SJCRH30 (cell line): ENCODE results near the gene NPAS2. TPM values are rescaled to one million over a fixed set of nuclear protein-coding genes. Genes with fewer than 3 reads are reported as not detected.

Source experiments
- DNase-seq, 2 experiments: peaks; one replicate each; pipeline ENCODE4 v3.0.0-alpha.2; 2015 to 2020
- H3K27ac ChIP-seq: fragments of 250-450 bp; sonication (Bioruptor Pico); 2 replicates; pipeline ENCODE4 v1.5.1; 2020; ENCODE audit warnings: mild to moderate bottlenecking, moderate library complexity
- H3K27me3 ChIP-seq: fragments of 250-450 bp; sonication (Bioruptor Pico); 2 replicates; pipeline ENCODE4 v1.5.1; 2020; ENCODE audit warnings: mild to moderate bottlenecking, moderate library complexity
- H3K36me3 ChIP-seq: fragments of 250-450 bp; sonication (Bioruptor Pico); 2 replicates; pipeline ENCODE4 v1.5.1; 2020; ENCODE audit warnings: mild to moderate bottlenecking, moderate library complexity
- H3K4me1 ChIP-seq: fragments of 250-450 bp; sonication (Bioruptor Pico); 2 replicates; pipeline ENCODE4 v1.5.1; 2020; ENCODE audit warnings: mild to moderate bottlenecking, moderate library complexity
- H3K4me3 ChIP-seq: fragments of 250-450 bp; sonication (Bioruptor Pico); 2 replicates; pipeline ENCODE4 v1.5.1; 2020; ENCODE audit warnings: mild to moderate bottlenecking, moderate library complexity
- H3K9me3 ChIP-seq: fragments of 250-450 bp; sonication (Bioruptor Pico); replicated peaks from 2 replicates; pipeline ENCODE4 v1.5.1; 2020; ENCODE audit warnings: mild to moderate bottlenecking, moderate library complexity
- total RNA-seq: library from RNA; depleted of rRNA; stranded (reverse); fragments of >200 nt; shearing (Covaris generic); gene quantifications from 2 replicates; pipeline ENCODE4 v1.2.3, GENCODE V29; 2014

Gene NPAS2
- total RNA-seq, 1 experiment from 2014 or later: 0.02 TPM

- H3K9me3 ChIP-seq: no peaks in the 10 kb centered on the region
- no peaks in the 10 kb centered on the region; the same call in 1 of the 2 replicates for H3K4me1 ChIP-seq
- no peak overlapping the region for H3K27ac ChIP-seq
- peaks cover 15% of the 10 kb centered on the region; the same call in 1 of the 2 replicates for H3K27me3 ChIP-seq
- H3K36me3 ChIP-seq: no peaks in the 10 kb centered on the region
- no peak overlapping the region for H3K4me3 ChIP-seq
- DNase-seq: no peak
Observed at GRCh38 chr2:100902817-100903405, 83.0 kb downstream of the NPAS2 start.

GRCh38 chr2:100903534-100904258 lies 83.8 kb downstream of the NPAS2 start:
- H3K4me3 ChIP-seq: no peak overlapping the region
- H3K4me1 ChIP-seq: no peaks in the 10 kb centered on the region; the same call in 1 of the 2 replicates
- H3K36me3 ChIP-seq: no peaks in the 10 kb centered on the region
- H3K27ac ChIP-seq: no peak overlapping the region
- DNase-seq: no peak
- no peaks in the 10 kb centered on the region for H3K9me3 ChIP-seq
- H3K27me3 ChIP-seq: peaks cover 16% of the 10 kb centered on the region; the same call in 1 of the 2 replicates

- H3K27ac ChIP-seq: no peak overlapping the region
- no peak for DNase-seq
- H3K4me1 ChIP-seq: no peaks in the 10 kb centered on the region; the same call in 1 of the 2 replicates
Observed at GRCh38 chr2:100905132-100905805, 85.3 kb downstream of the NPAS2 start.

GRCh38 chr2:100906131-100906530 lies 86.2 kb downstream of the NPAS2 start:
- no peak for DNase-seq
- H3K9me3 ChIP-seq: no peaks in the 10 kb centered on the region
- H3K4me3 ChIP-seq: no peak overlapping the region
- H3K27me3 ChIP-seq: peaks cover 14% of the 10 kb centered on the region; the same call in 1 of the 2 replicates
- no peaks in the 10 kb centered on the region; the same call in 1 of the 2 replicates for H3K4me1 ChIP-seq
- H3K27ac ChIP-seq: no peak overlapping the region
- H3K36me3 ChIP-seq: no peaks in the 10 kb centered on the region

More at GRCh38 chr2:100905132-100905805, 85.3 kb downstream of the NPAS2 start:
- H3K4me3 ChIP-seq: no peak overlapping the region
- no peaks in the 10 kb centered on the region for H3K9me3 ChIP-seq
- H3K27me3 ChIP-seq: peaks cover 14% of the 10 kb centered on the region; the same call in 1 of the 2 replicates
- no peaks in the 10 kb centered on the region for H3K36me3 ChIP-seq

GRCh38 chr2:100906679-100907078 lies 86.7 kb downstream of the NPAS2 start:
- Histone ChIP-seq H3K4me3 (no peak overlapping the region), H3K27me3 (peaks cover 11% of the 10 kb centered on the region; the same call in 1 of the 2 replicates), H3K36me3 (no peaks in the 10 kb centered on the region), H3K4me1 (no peaks in the 10 kb centered on the region; the same call in 1 of the 2 replicates), H3K27ac (no peak overlapping the region), H3K9me3 (no peaks in the 10 kb centered on the region)
- no peak for DNase-seq

- no peaks in the 10 kb centered on the region for H3K36me3 ChIP-seq
- H3K27me3 ChIP-seq: peaks cover 8% of the 10 kb centered on the region; the same call in 1 of the 2 replicates
- no peak for DNase-seq
- no peaks in the 10 kb centered on the region; the same call in 1 of the 2 replicates for H3K4me1 ChIP-seq
- no peak overlapping the region for H3K27ac ChIP-seq
- H3K9me3 ChIP-seq: no peaks in the 10 kb centered on the region
- H3K4me3 ChIP-seq: no peak overlapping the region
Observed at GRCh38 chr2:100907832-100908231, 87.9 kb downstream of the NPAS2 start.

- no peak for DNase-seq
Observed at GRCh38 chr2:100909534-100910081, 89.7 kb downstream of the NPAS2 start.

GRCh38 chr2:100910111-100910510 lies 90.2 kb downstream of the NPAS2 start:
- Histone ChIP-seq H3K27ac (no peak overlapping the region), H3K27me3 (peaks cover 8% of the 10 kb centered on the region; the same call in 1 of the 2 replicates), H3K9me3 (no peaks in the 10 kb centered on the region), H3K36me3 (no peaks in the 10 kb centered on the region), H3K4me3 (no peak overlapping the region), H3K4me1 (no peaks in the 10 kb centered on the region)
- DNase-seq: no peak

More at GRCh38 chr2:100909534-100910081, 89.7 kb downstream of the NPAS2 start:
- Histone ChIP-seq H3K27me3 (peaks cover 8% of the 10 kb centered on the region; the same call in 1 of the 2 replicates), H3K27ac (no peak overlapping the region), H3K4me1 (no peaks in the 10 kb centered on the region), H3K9me3 (no peaks in the 10 kb centered on the region), H3K36me3 (no peaks in the 10 kb centered on the region), H3K4me3 (no peak overlapping the region)

- Histone ChIP-seq H3K9me3 (no peaks in the 10 kb centered on the region), H3K27ac (no peak overlapping the region), H3K27me3 (peaks cover 7% of the 10 kb centered on the region; the same call in 1 of the 2 replicates), H3K4me3 (no peak overlapping the region), H3K36me3 (peaks cover 2% of the 10 kb centered on the region; the same call in 1 of the 2 replicates), H3K4me1 (no peaks in the 10 kb centered on the region)
- DNase-seq: no peak
Observed at GRCh38 chr2:100919316-100919715, 99.4 kb downstream of the NPAS2 start.

GRCh38 chr2:100921685-100922161 lies 101.8 kb downstream of the NPAS2 start:
- H3K27me3 ChIP-seq: no peaks in the 10 kb centered on the region
- no peak overlapping the region for H3K4me3 ChIP-seq
- no peak for DNase-seq
- no peaks in the 10 kb centered on the region for H3K9me3 ChIP-seq
- no peak overlapping the region for H3K27ac ChIP-seq
- H3K36me3 ChIP-seq: no peaks in the 10 kb centered on the region
- H3K4me1 ChIP-seq: no peaks in the 10 kb centered on the region

- H3K4me3 ChIP-seq: no peak overlapping the region
- no peak overlapping the region for H3K27ac ChIP-seq
- H3K36me3 ChIP-seq: no peaks in the 10 kb centered on the region
- no peaks in the 10 kb centered on the region for H3K9me3 ChIP-seq
- DNase-seq: no peak
- no peaks in the 10 kb centered on the region for H3K4me1 ChIP-seq
- no peaks in the 10 kb centered on the region for H3K27me3 ChIP-seq
Observed at GRCh38 chr2:100923461-100924060, 103.6 kb downstream of the NPAS2 start.

- H3K36me3 ChIP-seq: no peaks in the 10 kb centered on the region
- no peaks in the 10 kb centered on the region for H3K27me3 ChIP-seq
- H3K27ac ChIP-seq: no peak overlapping the region
- no peak for DNase-seq
- H3K9me3 ChIP-seq: no peaks in the 10 kb centered on the region
- no peaks in the 10 kb centered on the region for H3K4me1 ChIP-seq
- no peak overlapping the region for H3K4me3 ChIP-seq
Observed at GRCh38 chr2:100924122-100924519, 104.2 kb downstream of the NPAS2 start.

- Histone ChIP-seq H3K36me3 (no peaks in the 10 kb centered on the region), H3K4me3 (no peak overlapping the region), H3K27ac (no peak overlapping the region), H3K4me1 (no peaks in the 10 kb centered on the region), H3K9me3 (no peaks in the 10 kb centered on the region), H3K27me3 (no peaks in the 10 kb centered on the region)
- no peak for DNase-seq
Observed at GRCh38 chr2:100924520-100925451, 104.8 kb downstream of the NPAS2 start.
